HG03066 (cell line): ENCODE measurements around the gene KRT86.

Experiments
- ATAC-seq: cut with Tn5 transposase; IDR thresholded peaks from one replicate; pipeline ENCODE4 v1.9.1; 2021; ENCODE audit warnings: low read depth; ENCODE audit not compliant: unreplicated experiment

The KRT86 gene

GRCh38 chr12:52350786-52351185, 76.3 kb downstream of the KRT86 start:
- ATAC-seq, result no peak

GRCh38 chr12:52351196-52352059, 77.0 kb downstream of the KRT86 start:
- ATAC-seq, result no peak

GRCh38 chr12:52352951-52353350, 78.5 kb downstream of the KRT86 start:
- ATAC-seq, result no peak

GRCh38 chr12:52353766-52354165, 79.3 kb downstream of the KRT86 start:
- ATAC-seq, result no peak

GRCh38 chr12:52354200-52354599, 79.8 kb downstream of the KRT86 start:
- no peak for ATAC-seq

- no peak for ATAC-seq
These were observed 80.7 kb downstream of the KRT86 start for GRCh38 chr12:52355176-52355575.

- no peak for ATAC-seq
These were observed 81.8 kb downstream of the KRT86 start for GRCh38 chr12:52356031-52356761.

GRCh38 chr12:52356762-52357580, 82.5 kb downstream of the KRT86 start:
- no peak for ATAC-seq
